Transverse colon (tissue), 4 donors: Measurements from ENCODE around the gene LACTB.

Source experiments
- CTCF ChIP-seq, 5 experiments: fragments of 200-600 bp in 3 of 5; fragments of 450-650 bp in 2 of 5; sonication (generic) in 3 of 5; IDR thresholded peaks; 1 replicate in 2 of 5; 2 replicates in 3 of 5; pipeline ENCODE4 v1.5.1; 2016 to 2017; ENCODE audit warnings: antibody characterized with exemption in 5 of 5, inconsistent platforms in 3 of 5, mild to moderate bottlenecking in 2 of 5, moderate library complexity in 1 of 5
- EP300 ChIP-seq: sonication (generic); formaldehyde crosslinking; IDR thresholded peaks from one replicate; pipeline ENCODE4 v1.6.1; 2017; ENCODE audit warnings: antibody characterized with exemption, low read depth
- POLR2A ChIP-seq: fragments of 450-650 bp; IDR thresholded peaks from one replicate; pipeline ENCODE4 v1.6.1; 2016; ENCODE audit warnings: antibody characterized with exemption, mild to moderate bottlenecking, moderate library complexity
- POLR2AphosphoS5 ChIP-seq, 3 donors: sonication (generic); formaldehyde crosslinking; IDR thresholded peaks; one replicate each; pipeline ENCODE4 v1.6.1; 2016; ENCODE audit warnings: antibody characterized with exemption in 3 of 3

DNA sequence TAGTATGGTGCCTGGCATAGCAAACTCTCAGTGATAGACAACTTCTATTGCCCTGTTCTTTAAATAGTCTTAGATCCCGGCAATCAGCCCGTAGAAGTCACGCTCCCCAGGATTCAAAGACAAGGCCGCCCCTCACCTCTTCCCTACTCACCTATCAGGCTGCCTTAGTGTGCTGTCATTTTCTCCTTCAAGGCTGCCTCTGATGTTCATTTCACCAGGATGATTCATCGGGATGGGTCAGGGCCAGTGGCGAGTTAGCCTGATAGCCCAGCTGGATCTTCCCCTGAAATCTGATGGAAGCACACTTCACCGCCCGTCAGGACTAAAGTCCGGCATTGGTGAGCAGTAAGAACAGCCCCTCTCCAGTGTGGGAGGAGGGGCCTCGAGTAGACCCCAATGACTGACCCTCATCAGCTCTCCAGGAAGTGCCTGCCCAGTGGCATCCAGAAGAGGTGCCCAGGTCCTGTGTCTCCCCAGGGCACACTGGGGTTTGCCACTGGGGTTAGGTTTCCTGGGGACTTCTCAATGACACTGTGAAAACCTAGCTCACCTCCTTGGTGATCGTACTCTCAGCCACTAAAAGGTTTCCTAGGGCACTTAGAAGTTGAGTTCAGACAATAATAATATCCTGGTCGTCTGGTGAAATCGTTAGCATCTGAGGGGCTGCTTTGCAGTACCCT is 41.6 kb upstream of the LACTB start:
- TF ChIP-seq CTCF (IDR thresholded peaks at IDR 0.05): no peak
- TF ChIP-seq POLR2A: no peak
- no peak for TF ChIP-seq POLR2AphosphoS5 (IDR thresholded peaks at IDR 0.05)
- no peak for TF ChIP-seq EP300
